ENCODE measurements around the gene ZNF774.
A peak's percentile ranks its signal among the peaks of the same experiment; 100 is the strongest.
"Not testable (repeated sequence)": the region's sequence is repeated elsewhere in the genome, so short reads cannot be mapped to it uniquely, and the experiment has no call there.

The ZNF774 gene

GRCh38 chr15:90352107-90352893 lies at the start of gene ZNF774:
Gene ZNF774 (plus strand): TSS chr15:90352284. CDS start chr15:90354661, 2,377 bp downstream.
- DNase-seq = peak; percentile 95

- DNase-seq = not testable (repeated sequence)
Measured at GRCh38 chr15:90305355-90305754, 46.7 kb upstream of the ZNF774 start.

- DNase-seq = no peak
Measured at GRCh38 chr15:90305932-90306331, 46.2 kb upstream of the ZNF774 start.

- DNase-seq = no peak
Measured at GRCh38 chr15:90306560-90306959, 45.5 kb upstream of the ZNF774 start.

- no peak for DNase-seq
Measured at GRCh38 chr15:90307661-90308060, 44.4 kb upstream of the ZNF774 start.

- no peak for DNase-seq
Measured at GRCh38 chr15:90309020-90309419, 43.1 kb upstream of the ZNF774 start.

GRCh38 chr15:90315278-90315982 lies 36.7 kb upstream of the ZNF774 start:
- peak; percentile 42 for DNase-seq

GRCh38 chr15:90316139-90316538 lies 35.9 kb upstream of the ZNF774 start:
- DNase-seq = no peak

GRCh38 chr15:90318591-90318990 lies 33.5 kb upstream of the ZNF774 start:
- DNase-seq = no peak

GRCh38 chr15:90320062-90320884 lies 31.8 kb upstream of the ZNF774 start:
- DNase-seq = peak; percentile 91

- no peak for DNase-seq
Measured at GRCh38 chr15:90320885-90321278, 31.2 kb upstream of the ZNF774 start.

- no peak for DNase-seq
Measured at GRCh38 chr15:90322538-90322937, 29.5 kb upstream of the ZNF774 start.

GRCh38 chr15:90325726-90326125 lies 26.4 kb upstream of the ZNF774 start:
- DNase-seq = no peak

GRCh38 chr15:90326441-90326840 lies 25.6 kb upstream of the ZNF774 start:
- no peak for DNase-seq

- no peak for DNase-seq
Measured at GRCh38 chr15:90327311-90327710, 24.8 kb upstream of the ZNF774 start.

GRCh38 chr15:90334304-90334731 lies 17.8 kb upstream of the ZNF774 start:
- no peak for DNase-seq

- peak; percentile 89 for DNase-seq
Measured at GRCh38 chr15:90336705-90337141, 15.4 kb upstream of the ZNF774 start.

GRCh38 chr15:90337256-90337655 lies 14.8 kb upstream of the ZNF774 start:
- no peak for DNase-seq

GRCh38 chr15:90338532-90338931 lies 13.6 kb upstream of the ZNF774 start:
- DNase-seq = no peak

- DNase-seq = no peak
Measured at GRCh38 chr15:90340345-90340744, 11.7 kb upstream of the ZNF774 start.

GRCh38 chr15:90343302-90343790 lies 8.7 kb upstream of the ZNF774 start:
- peak; percentile 74 for DNase-seq

GRCh38 chr15:90344662-90345061 lies 7.4 kb upstream of the ZNF774 start:
- no peak for DNase-seq

- no peak for DNase-seq
Measured at GRCh38 chr15:90345857-90346256, 6.2 kb upstream of the ZNF774 start.

Measured in fibroblast of skin of right biceps (primary cell).